ENCODE results near the gene PNLIPRP3.

Gene PNLIPRP3

DNA sequence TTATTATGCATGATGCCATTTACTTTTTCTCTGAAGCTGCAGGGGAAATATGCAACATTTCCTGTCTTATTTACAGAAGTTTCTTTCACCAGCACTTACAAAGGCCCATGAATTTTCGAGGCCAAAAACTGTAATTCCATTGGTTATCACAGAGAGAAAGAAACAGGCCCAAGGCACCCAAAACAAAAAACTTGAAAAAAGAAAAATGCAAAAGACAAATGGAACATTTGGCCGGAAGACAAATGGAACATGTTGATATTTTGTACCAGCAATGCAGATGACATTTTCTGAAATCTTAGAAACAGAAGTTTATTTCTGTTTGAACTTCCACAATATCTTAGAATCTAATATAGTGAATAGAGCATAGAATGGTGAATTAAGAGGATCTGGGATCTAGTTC, 61.8 kb downstream of the PNLIPRP3 start:
- DNase-seq (ENCODE audit: extremely low spot score, insufficient read length, low read depth) (no peak), FAIRE-seq (no peak)

DNA sequence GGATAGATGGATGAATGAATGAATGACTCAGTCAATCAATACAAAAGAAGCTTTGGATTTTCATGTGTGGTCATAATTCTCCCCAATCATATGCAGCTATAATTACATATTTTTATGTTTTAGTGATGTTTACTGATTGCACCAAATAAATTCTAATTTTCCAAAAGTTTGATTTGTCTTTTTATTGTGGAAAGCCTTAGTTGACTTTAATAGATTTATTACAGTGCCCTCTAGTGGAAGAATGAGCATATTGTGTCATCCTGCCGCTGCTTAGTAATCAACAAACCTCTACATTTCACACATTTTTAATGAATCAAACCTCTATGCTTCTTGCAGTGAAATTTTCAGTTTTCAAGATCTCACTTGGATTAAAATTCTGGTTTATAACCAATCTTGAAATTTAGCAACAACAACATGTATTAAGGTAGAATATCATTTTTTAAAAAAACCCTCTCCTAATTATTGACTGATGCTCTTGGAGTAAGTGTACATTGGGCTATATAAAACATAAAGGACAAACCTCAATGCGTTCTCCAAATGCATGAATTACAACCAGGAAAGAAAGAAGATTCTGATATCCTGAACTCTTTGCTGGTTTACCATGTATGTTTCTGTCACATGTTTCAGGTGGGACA, 62.5 kb downstream of the PNLIPRP3 start:
- FAIRE-seq = peak; percentile 84
- DNase-seq (ENCODE audit: extremely low spot score, insufficient read length, low read depth) = no peak

DNA sequence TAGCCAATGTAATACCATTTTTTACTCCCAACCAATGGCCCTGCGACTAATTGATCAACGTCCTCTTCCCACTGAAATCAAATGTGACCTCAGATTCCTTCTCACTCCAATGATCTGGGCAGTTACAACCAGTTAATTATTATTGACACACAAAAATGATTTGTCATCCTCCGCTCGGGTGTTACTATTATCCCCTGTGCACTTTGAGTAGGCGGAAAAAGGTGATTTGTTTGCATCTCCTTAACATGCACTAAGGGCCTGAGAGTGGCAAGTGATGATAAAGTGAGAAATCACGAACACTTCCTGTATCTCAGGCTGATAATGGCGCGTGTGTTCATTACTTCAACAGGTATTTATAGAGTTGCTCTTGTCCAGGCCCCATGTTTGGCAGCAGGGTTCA, 77.1 kb downstream of the PNLIPRP3 start:
- FAIRE-seq (no peak), DNase-seq (ENCODE audit: extremely low spot score, insufficient read length, low read depth) (no peak)

DNA sequence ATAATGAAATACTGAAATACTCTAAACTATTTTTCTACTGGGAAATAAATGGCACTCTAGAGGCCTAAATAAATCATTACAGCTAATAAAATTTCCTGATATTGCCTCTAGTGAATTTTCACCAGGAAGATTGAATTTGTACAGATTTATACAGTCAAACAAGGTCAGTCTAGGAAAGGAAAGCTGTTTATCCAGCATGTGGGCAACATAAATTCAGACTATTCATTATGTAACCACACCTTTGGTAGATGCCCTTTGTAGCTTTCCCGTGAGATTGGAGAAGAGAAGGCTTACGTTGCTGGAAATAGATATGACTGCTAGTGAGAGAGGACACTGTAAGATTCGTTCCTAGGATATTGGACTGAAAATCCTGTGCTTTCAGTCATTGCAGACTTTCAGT, 82.9 kb downstream of the PNLIPRP3 start:
- DNase-seq (ENCODE audit: extremely low spot score, insufficient read length, low read depth) (no peak), FAIRE-seq (no peak)

DNA sequence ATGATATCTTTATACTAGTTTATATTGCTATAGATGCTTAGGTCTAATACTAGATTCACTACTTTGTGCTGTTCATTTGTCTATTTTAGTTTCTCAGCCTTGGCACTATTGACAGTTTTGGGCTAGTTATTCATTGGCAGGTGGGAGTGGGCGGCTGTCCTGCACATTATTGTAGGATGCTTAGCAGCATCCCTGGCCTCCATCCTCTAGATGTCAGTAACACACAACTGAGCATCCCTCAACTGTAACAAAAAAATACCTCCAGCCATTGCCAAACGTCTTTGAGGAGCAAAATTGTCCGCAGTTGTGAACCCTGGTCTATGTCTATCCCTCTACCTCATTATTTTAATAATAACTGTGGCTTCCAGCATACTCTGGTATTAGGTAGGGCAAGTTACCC, 83.7 kb downstream of the PNLIPRP3 start:
- FAIRE-seq (no peak), DNase-seq (ENCODE audit: extremely low spot score, insufficient read length, low read depth) (no peak)

DNA sequence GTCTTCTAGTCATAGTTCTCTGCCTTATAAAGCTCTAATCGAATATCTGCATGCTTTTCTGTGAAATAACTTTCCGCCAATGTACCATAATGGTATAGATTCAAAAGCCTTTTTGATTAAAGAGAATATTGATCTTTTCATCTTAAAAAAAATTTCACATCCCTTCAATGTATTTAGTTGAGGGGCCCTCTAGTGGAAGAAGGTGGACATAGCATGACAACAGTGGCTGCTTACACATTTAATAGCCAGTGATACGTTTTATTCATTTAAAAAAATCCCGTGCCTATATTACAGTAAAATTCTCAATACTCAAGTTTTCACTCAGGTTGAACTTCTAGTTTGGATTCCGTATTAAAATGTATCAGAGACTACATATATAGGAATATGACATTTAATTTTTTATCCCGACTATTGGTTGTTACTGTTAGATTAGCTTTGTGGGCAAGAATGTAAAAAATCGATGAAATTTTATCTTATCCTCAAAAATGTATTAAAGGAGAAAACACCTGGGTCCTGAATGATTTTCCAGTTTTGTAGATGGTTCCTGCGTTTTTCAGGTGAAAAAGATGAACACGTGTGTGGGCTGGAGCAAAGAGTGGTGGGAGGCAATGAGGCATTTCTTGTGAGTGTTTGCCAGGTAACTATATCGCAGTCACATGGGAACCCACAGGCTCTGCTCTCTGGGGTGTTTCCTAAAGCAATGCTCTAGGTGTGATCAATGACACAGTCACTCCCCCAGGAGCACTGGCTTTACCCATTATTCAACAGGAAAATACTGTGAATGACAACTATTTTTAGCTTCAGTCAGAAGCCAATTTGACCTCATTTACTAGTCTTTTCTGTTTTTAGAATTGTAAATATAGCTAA, 94.0 kb downstream of the PNLIPRP3 start:
- no peak for DNase-seq (ENCODE audit: extremely low spot score, insufficient read length, low read depth)
- no peak for FAIRE-seq

DNA sequence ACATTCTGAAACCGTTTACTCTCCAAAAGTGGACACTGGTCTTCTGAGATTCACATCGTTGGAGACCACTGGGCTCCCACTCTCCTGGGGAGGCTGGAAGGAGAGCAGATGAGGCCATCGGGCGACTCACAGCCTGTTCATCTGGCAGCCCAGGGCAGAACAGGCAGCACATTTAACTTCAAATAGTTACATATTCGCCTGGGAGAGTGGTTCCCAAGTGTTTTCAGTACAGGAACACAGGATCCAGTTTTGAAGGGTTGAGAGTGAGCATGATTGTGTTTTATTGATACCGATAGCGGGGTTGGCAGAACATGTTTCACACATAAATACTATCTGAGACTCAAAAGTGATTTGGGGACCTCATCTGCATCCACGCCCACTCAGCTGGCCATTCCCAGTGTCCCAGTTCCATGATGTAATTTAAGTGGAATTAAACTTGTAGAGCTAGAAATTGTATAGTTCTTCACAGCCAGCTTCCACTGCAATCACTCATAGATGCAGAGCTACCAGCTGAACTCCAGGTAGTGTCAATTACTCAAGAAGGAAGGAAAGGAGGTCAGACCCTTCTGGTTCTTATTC, 95.2 kb downstream of the PNLIPRP3 start:
- FAIRE-seq = no peak
- DNase-seq (ENCODE audit: extremely low spot score, insufficient read length, low read depth) = no peak

DNA sequence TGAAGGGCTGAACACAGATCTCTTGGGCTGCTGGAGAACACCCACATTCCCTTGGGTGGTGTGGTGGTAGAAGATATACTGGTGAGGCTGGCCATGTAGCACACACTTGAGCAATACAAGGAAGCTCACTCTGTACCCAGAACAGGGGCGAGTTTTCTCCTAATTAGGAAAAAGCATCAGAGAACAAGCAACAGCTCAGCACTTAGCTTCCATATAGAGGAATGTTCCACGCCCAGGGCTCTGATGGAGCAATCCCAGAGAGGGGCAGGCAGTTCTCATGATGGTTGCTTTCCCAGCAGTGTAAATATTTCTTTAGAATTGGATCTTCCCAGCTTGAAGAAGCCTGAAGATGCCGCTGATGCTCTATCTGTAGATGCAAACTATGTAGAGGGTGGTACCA, 97.1 kb downstream of the PNLIPRP3 start:
- FAIRE-seq (no peak), DNase-seq (ENCODE audit: extremely low spot score, insufficient read length, low read depth) (no peak)

DNA sequence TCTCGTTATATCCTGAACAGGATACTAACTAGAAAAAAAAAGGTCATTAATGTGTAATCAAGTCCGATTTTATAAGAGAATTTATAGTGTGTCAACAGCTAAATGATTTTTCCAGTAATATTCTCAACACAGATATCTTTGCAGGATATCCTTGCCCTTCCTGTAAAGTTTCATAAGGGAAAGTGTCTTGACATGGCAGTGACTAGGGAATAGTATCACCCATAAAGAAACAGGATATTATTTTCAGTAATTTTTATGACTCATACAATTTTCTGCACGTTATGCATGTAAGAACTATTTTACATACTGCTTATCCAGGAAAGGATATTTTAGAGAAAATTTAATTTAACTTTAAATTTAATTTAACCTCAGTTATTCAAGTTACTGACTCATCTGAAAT, 98.6 kb downstream of the PNLIPRP3 start:
- no peak for DNase-seq (ENCODE audit: extremely low spot score, insufficient read length, low read depth)
- no peak for FAIRE-seq
